GM12873 (cell line): ENCODE measurements around the gene PRR4.

Experiments
- CTCF ChIP-seq: IDR thresholded peaks from 2 replicates; pipeline ENCODE4 v1.5.1; 2012; ENCODE audit warnings: low read depth, mild to moderate bottlenecking, moderate library complexity, low read length, control low read depth; ENCODE audit not compliant: insufficient read depth; ENCODE audit errors: missing control alignments

PRR4 gene

GRCh38 chr12:10849425-10849878, at the start of gene PRR4:
PRR4 (minus strand) TSS chr12:10849475; CDS start chr12:10849437, 38 bp downstream.
- TF ChIP-seq CTCF: no peak

DNA sequence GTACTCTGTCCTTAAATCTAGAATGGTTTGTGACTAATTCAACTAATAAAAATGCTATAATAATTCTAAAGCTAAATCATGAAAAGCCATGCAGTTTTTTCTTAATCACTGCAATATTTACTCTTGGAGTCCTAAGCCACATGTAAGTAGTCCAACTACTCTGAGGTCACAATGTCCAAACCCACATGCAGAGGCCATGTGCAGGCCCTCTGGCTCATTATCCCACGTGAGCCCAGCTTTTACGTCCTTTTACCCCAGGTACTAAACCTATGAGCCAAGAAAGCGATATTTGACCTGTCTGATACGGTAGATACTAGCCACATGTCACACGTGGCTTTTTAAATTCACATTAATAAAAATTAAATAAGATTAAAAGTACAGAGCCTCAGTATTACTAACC, 47.6 kb upstream of the PRR4 start:
- TF ChIP-seq CTCF: no peak

DNA sequence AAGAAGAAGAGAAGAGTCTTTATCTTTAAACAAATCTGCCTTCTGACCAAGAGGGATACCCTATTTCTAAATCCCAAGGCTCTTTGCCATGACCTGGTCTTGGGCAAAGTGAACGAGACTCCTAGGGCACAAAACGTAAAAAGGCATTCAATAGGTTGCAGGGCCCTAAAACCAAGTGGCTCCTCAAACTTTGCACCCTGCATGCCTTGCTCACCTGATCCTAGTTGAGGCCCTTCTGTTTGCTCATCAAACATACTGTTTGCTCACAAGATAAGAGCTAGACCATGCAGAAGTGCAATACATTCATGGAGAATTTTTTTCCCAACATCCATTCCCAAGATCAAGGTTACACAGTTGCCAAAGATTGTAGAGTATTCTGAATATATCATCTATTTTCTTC, 42.7 kb upstream of the PRR4 start:
- TF ChIP-seq CTCF: no peak

DNA sequence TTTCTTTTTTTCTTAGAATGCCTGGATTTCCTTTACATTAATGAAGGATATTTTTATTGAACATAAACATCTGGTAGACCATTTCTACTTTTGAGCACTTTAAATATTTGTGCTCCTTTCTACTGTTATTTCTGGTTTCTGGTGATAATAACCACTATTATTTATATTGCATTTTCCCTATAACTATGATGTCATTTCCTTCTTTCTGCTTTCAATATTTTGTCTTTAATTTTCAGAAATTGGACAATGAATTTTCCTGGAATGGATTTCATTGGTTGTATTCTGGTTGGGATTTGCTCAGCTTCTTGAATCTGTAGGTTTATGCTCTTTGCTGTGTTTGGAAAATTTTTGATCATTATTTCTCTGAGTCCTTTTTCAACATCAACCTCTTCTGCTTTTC, 40.0 kb upstream of the PRR4 start:
- TF ChIP-seq CTCF: no peak

DNA sequence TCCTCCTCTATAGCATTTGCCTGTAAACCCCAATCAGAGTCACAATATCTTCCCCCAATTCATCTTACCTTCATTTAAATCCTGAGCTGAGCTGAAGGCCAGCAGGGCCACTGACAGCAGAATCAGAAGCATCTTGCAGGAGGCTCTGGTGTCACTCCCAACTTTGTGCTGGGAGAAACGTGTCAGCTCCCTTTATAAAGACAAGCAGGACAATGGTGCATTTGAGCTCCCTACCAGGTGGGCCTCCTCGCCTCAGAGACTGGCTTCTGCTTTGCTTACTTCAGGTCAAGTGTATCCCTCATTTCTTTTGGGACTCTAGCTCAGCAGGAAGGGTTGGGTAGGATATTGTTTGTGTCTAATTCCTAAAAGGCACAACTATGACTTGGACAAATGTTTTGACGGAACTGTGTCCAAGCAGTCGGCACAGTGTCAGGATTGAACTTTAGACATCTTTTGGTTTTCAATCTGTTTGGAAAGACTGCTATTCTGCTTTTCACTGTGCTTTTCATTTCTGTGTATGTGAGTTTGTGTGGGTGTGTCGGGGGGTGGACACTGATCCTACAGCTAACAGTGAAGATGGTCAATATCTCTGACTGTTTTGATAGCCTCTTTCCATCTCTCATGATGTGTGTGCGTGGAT, 34.9 kb upstream of the PRR4 start, which contains the start of gene PRH1:
Gene PRH1 (minus strand): TSS at position 170 of the 640 bp plus-strand sequence. CDS start 38 bp downstream, at position 132.
- no peak for TF ChIP-seq CTCF

DNA sequence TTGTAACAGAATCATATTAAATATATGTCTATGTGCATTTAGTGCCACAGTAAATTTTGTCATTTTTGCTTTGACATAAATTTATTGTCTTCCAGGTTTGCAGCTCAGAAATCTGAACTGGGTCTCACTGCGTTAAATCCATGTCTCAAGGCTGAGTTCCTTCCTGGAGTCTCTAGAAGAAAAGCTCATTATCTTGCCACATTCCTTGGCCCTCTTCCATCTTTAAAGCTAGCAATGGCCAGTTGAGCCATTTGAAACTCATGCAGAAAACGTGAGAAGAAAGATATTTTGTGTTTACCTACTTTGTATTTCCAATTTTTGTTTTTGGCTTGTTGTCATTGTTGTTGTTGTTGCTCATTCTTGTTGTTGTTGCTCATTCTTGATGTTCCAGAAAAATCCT, 24.1 kb upstream of the PRR4 start:
- no peak for TF ChIP-seq CTCF

DNA sequence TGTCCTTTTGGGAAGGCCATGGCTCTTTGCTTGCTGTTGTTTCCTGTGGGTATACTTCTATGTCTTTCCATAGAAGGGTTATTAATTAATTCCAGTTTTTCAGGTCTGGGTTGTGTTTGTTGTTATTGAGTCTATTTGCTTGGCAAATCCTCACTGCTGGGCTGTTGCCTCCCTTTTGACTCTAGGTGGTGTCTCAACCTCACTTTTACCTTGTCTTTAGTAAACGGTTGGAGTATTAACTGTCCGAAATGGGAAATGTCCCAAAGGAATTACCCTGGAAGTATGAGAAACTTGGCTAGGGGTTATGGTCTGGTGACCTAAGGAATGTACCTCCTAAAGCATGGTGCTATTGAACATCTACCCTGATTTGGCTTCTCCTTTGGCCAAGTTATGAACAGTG, 18.1 kb upstream of the PRR4 start:
- TF ChIP-seq CTCF: no peak
